Caki2 (cell line): ENCODE data around the gene MRPL23. TPM values are rescaled to one million over a fixed set of nuclear protein-coding genes. Genes with fewer than 3 reads are reported as not detected.

Experiments used
- DNase-seq: peaks from one replicate; pipeline ENCODE4 v3.0.0-alpha.2; 2015; ENCODE audit warnings: low read depth
- in situ Hi-C: cut with HindIII; loops from 2 replicates; pipeline ENCODE4 v1.10.0; 2016; ENCODE audit warnings: low sequenced_read_pairs, low pct_unique_long_range_greater_than_20kb, mixed read lengths
- total RNA-seq: library from RNA; depleted of rRNA; stranded (reverse); fragments of >200 nt; shearing (Covaris generic); gene quantifications from 2 replicates; pipeline ENCODE4 v1.2.3, GENCODE V29; 2014; ENCODE audit warnings: low replicate concordance; rRNA removed

MRPL23 gene
- total RNA-seq = 156 and 211 TPM in 2 replicates

DNA sequence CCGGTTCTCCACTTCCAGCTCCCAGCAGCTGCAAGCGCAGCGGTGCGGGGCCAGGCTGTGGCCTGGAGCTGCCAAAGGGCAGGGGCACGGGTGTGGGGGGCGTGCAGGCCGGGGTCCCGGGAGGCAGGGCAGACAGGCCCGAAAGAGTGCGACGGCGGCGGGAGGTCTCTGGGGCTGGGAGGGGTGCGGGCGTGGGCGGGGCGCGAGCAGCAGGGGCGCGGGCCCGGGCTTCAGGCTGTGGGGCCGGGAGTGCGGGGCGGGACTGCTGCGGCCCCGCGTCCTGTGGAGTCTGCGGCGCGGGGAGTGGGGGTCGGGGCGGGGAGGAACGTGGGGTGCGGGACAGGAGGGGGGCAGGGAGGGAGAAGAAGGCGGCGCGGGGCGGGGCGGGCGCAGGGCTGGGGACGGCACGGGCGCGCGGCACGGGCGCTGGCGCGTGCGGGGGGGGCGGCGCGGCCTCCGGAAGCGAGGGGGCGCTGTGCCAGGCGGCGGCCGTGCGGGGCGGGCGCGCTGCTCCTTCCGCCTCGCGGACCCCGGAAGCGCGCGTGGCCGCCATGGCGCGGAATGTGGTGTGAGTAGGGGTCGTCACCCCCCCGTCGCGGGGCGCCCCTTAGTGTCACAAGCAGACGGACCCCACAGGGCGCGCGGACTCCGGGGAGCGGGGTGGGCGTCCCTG, at the start of gene MRPL23:
Gene MRPL23 (plus strand): TSS at position 521 of the 673 bp plus-strand sequence. CDS start 31 bp downstream, at position 552.
- in situ Hi-C loops = no loop called here
- no peak for DNase-seq

DNA sequence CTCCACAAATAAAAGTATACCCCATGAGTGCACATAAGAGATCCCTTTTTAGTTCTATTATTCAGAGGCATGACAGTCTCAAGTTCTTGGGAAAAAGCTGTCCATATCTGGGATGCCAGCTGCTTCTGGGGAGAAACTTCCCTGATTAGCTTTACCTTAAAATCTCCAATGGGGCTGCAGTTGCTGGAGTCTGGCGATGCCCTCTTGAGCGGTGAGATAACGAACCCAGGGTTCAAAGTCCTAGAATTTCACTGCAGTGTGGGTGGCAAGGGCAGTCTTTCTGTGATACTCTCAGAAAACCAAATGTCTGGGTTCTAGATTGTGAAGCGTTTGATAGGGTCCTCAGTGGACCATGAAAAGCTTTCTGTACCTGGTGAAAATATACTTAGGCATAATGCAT, 48.0 kb upstream of the MRPL23 start:
- in situ Hi-C loops = no loop called here
- DNase-seq = no peak

DNA sequence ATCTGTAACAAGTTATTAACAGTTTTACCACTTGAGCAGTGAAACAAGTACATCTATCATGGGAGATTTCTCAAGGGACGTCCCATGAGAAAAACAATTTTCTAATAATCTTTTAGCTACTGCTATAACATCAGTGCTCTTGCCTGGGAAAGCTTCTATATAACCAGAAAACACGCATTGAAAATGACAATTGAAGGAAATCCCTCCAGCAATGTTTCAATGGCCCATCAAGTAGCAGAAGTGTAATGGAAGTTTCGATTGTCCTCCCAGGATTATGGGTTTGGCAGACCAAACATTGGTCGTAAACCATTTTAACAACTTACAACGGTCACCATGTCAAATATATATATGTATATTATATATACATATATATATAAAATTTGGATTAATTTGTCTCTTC, 47.4 kb upstream of the MRPL23 start:
- in situ Hi-C loops = no loop called here
- DNase-seq = no peak

- in situ Hi-C loops = no loop called here
- DNase-seq = no peak
These were observed 41.0 kb upstream of the MRPL23 start for GRCh38 chr11:1906181-1906580.

DNA sequence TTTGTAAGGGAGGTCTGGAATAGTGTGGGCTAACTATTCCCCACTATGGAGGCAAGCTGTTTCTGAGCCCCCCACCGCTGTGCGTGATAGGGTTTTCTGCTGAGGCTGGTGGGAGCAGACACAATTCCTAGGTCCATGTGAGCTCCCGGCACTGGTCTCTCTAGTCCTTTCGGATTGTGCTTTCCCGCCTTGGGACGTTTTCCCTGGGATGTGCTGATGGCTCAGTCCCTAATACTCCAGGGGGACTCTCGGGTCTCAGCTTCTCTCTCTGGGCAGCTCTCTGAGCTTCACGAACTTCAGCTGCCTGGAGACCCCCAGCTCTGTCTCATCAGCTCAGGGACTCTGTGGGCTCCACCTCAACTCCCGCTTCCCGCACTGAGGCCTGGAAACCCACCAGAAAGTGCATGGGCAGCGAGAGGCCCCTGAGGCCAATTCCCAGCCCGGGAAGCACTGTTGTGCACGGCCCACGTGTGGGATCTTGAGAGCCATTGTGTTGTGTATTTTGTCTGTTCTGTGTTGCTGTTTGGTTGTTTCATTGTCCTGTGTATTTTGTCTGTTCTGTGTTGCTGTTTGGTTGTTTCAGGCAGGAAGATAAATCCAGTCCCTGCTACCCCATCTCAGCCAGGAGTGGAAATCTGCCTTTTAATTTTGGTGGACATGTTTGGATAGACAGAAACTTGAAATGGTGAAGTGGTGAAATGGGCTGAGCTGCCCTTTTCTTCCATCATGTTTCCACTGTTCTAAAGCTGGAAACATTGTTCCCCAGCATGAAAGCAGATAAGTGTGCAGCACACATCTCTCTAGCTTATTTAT, 40.3 kb upstream of the MRPL23 start:
- in situ Hi-C loops = no loop called here

DNA sequence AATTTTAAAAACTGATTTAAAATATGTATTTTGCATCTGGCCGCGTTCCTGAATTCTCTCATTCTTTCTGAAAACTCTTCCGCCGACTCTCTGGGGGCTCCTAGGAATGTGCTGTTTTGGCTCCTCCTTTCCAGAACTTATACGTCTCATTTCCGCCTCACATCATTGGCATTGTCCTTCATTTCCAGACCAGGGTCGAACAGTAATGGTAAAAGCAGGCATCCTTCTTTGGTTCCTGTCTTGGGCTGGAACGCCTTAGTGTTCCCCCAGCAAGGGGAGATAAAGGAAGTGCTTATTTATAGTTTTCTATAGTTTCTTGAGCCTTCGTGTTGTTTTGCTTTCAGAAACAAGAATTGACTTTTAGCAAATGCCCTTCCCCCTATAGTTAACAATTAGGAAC, 38.5 kb upstream of the MRPL23 start:
- in situ Hi-C loops = no loop called here

More for the DNA sequence above, 40.3 kb upstream of the MRPL23 start:
- DNase-seq = no peak

DNA sequence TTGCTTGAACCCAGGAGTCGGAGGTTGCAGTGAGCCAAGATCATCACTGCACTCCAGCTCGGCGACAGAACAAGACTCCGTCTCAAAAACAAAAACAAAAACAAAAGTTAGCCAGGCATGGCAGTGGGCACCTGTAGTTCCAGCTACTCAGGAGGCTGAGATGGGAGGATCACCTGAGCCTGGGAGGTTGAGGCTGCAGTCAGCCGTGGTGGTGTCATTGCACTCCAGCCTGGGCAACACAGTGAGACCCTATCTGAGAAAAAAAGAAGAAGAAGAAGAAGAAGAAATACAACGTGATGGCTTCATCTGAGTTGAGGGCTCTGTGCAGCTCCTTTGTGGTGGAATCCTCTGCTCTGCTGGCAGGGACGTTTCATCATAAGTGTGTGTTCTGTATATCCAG, 37.6 kb upstream of the MRPL23 start:
- DNase-seq = no peak
- in situ Hi-C loops = no loop called here

More for the DNA sequence above, 38.5 kb upstream of the MRPL23 start:
- no peak for DNase-seq

DNA sequence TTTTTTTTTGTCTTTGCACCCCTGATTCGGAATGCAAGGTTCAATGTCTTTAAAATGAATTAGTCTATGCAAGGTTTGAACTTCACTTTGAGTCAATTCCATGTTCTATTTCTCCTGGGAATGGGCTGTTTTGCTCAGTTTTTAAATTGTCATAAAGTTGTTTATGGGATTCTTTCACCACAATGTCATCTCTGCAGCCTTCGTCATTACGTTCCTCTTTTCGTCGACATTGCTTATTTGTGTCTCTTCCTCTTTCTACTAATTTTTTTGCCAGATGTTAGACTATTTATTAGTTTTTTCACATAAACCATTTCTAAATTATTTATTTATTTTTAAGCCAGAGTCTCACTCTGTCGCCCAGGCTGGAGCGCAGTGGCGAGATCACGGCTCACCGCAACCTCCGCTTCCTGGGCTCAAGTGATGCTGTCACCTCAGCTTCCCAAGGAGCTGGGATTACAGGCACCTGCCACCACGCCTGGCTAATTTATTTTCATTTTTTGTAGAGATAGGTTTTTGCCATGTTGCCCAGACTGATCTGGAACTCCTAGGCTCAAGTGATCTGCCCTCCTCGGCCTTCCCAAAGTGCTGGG, 34.7 kb upstream of the MRPL23 start:
- no peak for DNase-seq

GRCh38 chr11:1913271-1914060, 33.7 kb upstream of the MRPL23 start:
- in situ Hi-C loops = no loop called here
- DNase-seq = no peak

More for the DNA sequence above, 34.7 kb upstream of the MRPL23 start:
- in situ Hi-C loops = no loop called here

DNA sequence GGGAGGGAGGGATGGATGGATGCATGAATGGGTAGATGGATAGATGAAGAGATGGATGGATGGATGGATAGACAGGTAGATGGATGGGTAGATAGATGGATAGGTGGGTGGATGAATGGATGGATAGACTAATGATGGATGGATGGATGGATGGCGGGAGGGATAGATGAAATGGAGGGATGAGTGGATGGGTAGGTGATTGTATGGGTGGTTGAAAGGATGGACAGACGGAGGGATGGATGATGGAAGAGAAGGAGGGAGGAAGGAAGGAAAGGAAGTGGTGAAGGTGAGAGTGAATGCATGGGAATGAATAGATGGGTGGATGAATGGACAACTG, 31.4 kb upstream of the MRPL23 start:
- in situ Hi-C loops = no loop called here
- DNase-seq = no peak

GRCh38 chr11:1916132-1916985, 30.8 kb upstream of the MRPL23 start:
- in situ Hi-C loops = no loop called here
- no peak for DNase-seq

DNA sequence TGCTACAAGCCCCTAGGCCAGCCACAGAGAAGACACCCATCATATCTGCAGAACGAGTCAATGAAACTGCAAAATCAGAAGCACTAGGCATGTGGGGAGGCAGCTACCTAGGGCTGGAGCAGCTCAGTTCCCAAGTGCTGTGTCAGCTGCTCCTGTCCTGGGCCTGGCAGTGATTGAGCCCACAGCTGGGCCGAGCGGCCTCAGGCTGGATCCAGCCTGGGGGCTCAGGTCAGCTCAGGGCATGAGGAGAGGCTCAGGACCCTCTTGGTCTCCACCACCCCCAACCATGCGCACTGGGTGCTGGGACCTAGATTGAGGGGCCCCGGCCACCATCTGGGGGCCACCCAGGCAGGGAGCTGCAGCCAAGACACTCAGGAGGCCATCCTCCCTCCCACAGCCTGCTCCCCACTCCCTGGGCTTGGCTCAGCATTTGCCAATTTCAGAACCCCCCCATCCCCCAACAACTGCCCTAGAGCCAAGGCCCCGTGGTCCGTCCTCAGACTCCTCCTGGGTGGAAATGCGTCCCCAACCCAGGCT, 30.1 kb upstream of the MRPL23 start:
- DNase-seq = no peak
- in situ Hi-C loops = no loop called here

GRCh38 chr11:1917523-1918435, 29.4 kb upstream of the MRPL23 start:
- in situ Hi-C loops = no loop called here
- no peak for DNase-seq

- peak; percentile 12 for DNase-seq
- in situ Hi-C loops = no loop called here
These were observed 28.5 kb upstream of the MRPL23 start for GRCh38 chr11:1918436-1919315.

- DNase-seq = no peak
- in situ Hi-C loops = no loop called here
These were observed 27.6 kb upstream of the MRPL23 start, which contains the start of gene TNNT3 for GRCh38 chr11:1919391-1920127. Gene TNNT3 (plus strand): TSS chr11:1919703. CDS start chr11:1922875, 3,172 bp downstream.
